OCI-LY7 (cell line): Measurements from ENCODE around the gene CPNE2. TPM values are rescaled to one million over a fixed set of nuclear protein-coding genes. Genes with fewer than 3 reads are reported as not detected.

Experiments
- BruUV-seq: library from RNA; stranded (reverse); fragments of 400-500 nt; replicated peaks from 2 replicates; lab custom pipeline; 2021; lab: Mats Ljungman, UMichigan
- CTCF ChIA-PET: fragments of 300-600 bp; sonication (Branson Sonifier 250); formaldehyde crosslinking; loops from one replicate; lab custom pipeline; 2022; ENCODE audit warnings: antibody characterized with exemption; ENCODE audit not compliant: unreplicated experiment; lab: Charles Lee
- POLR2A ChIA-PET: fragments of 300-600 bp; sonication (Branson Sonifier 250); formaldehyde crosslinking; loops from one replicate; lab custom pipeline; 2022; ENCODE audit warnings: antibody characterized with exemption; lab: Charles Lee
- DNase-seq: peaks from one replicate; pipeline ENCODE4 v3.0.0-alpha.2; 2015; ENCODE audit warnings: low spot score
- H2AFZ ChIP-seq: fragments of 200-600 bp; sonication (generic), shearing (Covaris generic); 2 replicates; pipeline ENCODE4 v1.6.1; 2014; ENCODE audit warnings: mild to moderate bottlenecking, antibody characterized with exemption, low read length, moderate library complexity
- H3K27ac ChIP-seq: fragments of 200-600 bp; sonication (generic); 2 replicates; pipeline ENCODE4 v1.5.1; 2014; ENCODE audit warnings: mixed run types, low read depth, mild to moderate bottlenecking, moderate library complexity, low read length, inconsistent platforms; ENCODE audit not compliant: poor library complexity, severe bottlenecking
- H3K36me3 ChIP-seq: fragments of 200-600 bp; sonication (generic); 2 replicates; pipeline ENCODE4 v1.6.1; 2014; ENCODE audit warnings: mild to moderate bottlenecking, antibody characterized with exemption, low read length, moderate library complexity, mixed read lengths; ENCODE audit not compliant: insufficient read depth
- H3K4me1 ChIP-seq: fragments of 200-600 bp; sonication (generic); 2 replicates; pipeline ENCODE4 v1.5.1; 2014; ENCODE audit warnings: mild to moderate bottlenecking, low read length; ENCODE audit not compliant: insufficient read depth, poor library complexity, severe bottlenecking
- H3K4me2 ChIP-seq: fragments of 200-600 bp; sonication (generic); 2 replicates; pipeline ENCODE4 v1.6.1; 2014; ENCODE audit warnings: mild to moderate bottlenecking, low read length
- H3K4me3 ChIP-seq: fragments of 200-600 bp; sonication (generic); 2 replicates; pipeline ENCODE4 v1.5.1; 2014; ENCODE audit warnings: mild to moderate bottlenecking, low read depth, low read length; ENCODE audit not compliant: poor library complexity, severe bottlenecking
- H3K79me2 ChIP-seq: fragments of 200-600 bp; sonication (generic); 2 replicates; pipeline ENCODE4 v1.6.1; 2016; ENCODE audit warnings: low read depth, mild to moderate bottlenecking, low read length, moderate library complexity, mixed read lengths; ENCODE audit not compliant: insufficient read depth
- H3K9me2 ChIP-seq: fragments of 200-600 bp; sonication (generic); 2 replicates; pipeline ENCODE4 v1.6.1; 2016; ENCODE audit warnings: mild to moderate bottlenecking, low read length, mixed read lengths; ENCODE audit not compliant: insufficient read depth
- H3K9me3 ChIP-seq: fragments of 200-600 bp; sonication (generic); 2 replicates; pipeline ENCODE4 v1.6.1; 2014; ENCODE audit warnings: mild to moderate bottlenecking, mixed run types, low read length, mixed read lengths
- H4K20me1 ChIP-seq: fragments of 200-600 bp; sonication (generic); 2 replicates; pipeline ENCODE4 v1.6.1; 2014; ENCODE audit warnings: mild to moderate bottlenecking, antibody characterized with exemption, low read length, moderate library complexity, mixed read lengths; ENCODE audit not compliant: insufficient read depth
- CTCF ChIP-seq: fragments of 200-600 bp; sonication (generic); conservative IDR thresholded peaks from 2 replicates; pipeline ENCODE4 v1.5.1; 2014; ENCODE audit warnings: mild to moderate bottlenecking, antibody characterized with exemption, low read length, moderate library complexity, mixed read lengths
- EZH2phosphoT487 ChIP-seq: fragments of 200-600 bp; sonication (generic); IDR thresholded peaks from 2 replicates; pipeline ENCODE4 v1.6.1; 2018; ENCODE audit warnings: low read depth, borderline replicate concordance, mild to moderate bottlenecking, mixed run types, antibody characterized with exemption, low read length, moderate library complexity, mixed read lengths
- intact Hi-C: fragments of 100-400 bp; cut with micrococcal nuclease; formaldehyde crosslinking; loops from one replicate; pipeline ENCODE4 v1.10.0; 2022; ENCODE audit not compliant: unreplicated experiment
- total RNA-seq, 2 experiments: library from RNA; depleted of rRNA in 1 of 2; stranded (reverse); fragments of >200 nt in 1 of 2; shearing (Covaris generic) in 1 of 2; gene quantifications; 2 replicates each; pipeline ENCODE4 v1.2.3, GENCODE V29; 2014 to 2022

CPNE2 gene
- total RNA-seq, 2 experiments from 2014 or later, result 14.4 to 44.7 TPM

GRCh38 chr16:57077714-57078113 lies 14.7 kb upstream of the CPNE2 start:
- peaks cover 76% of the 10 kb centered on the region for H3K36me3 ChIP-seq
- no peaks in the 10 kb centered on the region for H3K9me3 ChIP-seq
- no peak for TF ChIP-seq EZH2phosphoT487
- no peak for TF ChIP-seq CTCF
- H3K79me2 ChIP-seq, result no peaks in the 10 kb centered on the region
- H2AFZ ChIP-seq, result no peak overlapping the region
- ChIA-PET CTCF (no interaction called here), POLR2A (no interaction called here)
- no peak overlapping the region for H3K4me3 ChIP-seq
- no peak for DNase-seq
- no peak overlapping the region for H3K27ac ChIP-seq
- no TSS peak for BruUV-seq
- H3K4me1 ChIP-seq, result no peaks in the 10 kb centered on the region
- H3K4me2 ChIP-seq, result no peak overlapping the region
- no peaks in the 10 kb centered on the region for H4K20me1 ChIP-seq
- H3K9me2 ChIP-seq, result no peaks in the 10 kb centered on the region
- intact Hi-C loops, result no loop called here

GRCh38 chr16:57081744-57082143 lies 10.6 kb upstream of the CPNE2 start:
- ChIA-PET CTCF (no interaction called here), POLR2A (no interaction called here)
- Histone ChIP-seq H3K9me3 (no peaks in the 10 kb centered on the region), H3K4me2 (no peak overlapping the region), H3K27ac (no peak overlapping the region), H2AFZ (no peak overlapping the region), H3K9me2 (no peaks in the 10 kb centered on the region), H4K20me1 (no peaks in the 10 kb centered on the region), H3K36me3 (peaks cover 55% of the 10 kb centered on the region), H3K79me2 (no peaks in the 10 kb centered on the region), H3K4me3 (no peak overlapping the region), H3K4me1 (peaks cover 32% of the 10 kb centered on the region)
- intact Hi-C loops, result no loop called here
- BruUV-seq, result no TSS peak
- DNase-seq, result no peak
- TF ChIP-seq CTCF, result no peak
- TF ChIP-seq EZH2phosphoT487, result no peak

GRCh38 chr16:57082664-57083063 lies 9.7 kb upstream of the CPNE2 start:
- Histone ChIP-seq H4K20me1 (no peaks in the 10 kb centered on the region), H2AFZ (no peak overlapping the region), H3K4me3 (no peak overlapping the region), H3K4me1 (peaks cover 41% of the 10 kb centered on the region), H3K4me2 (no peak overlapping the region), H3K79me2 (no peaks in the 10 kb centered on the region), H3K9me3 (no peaks in the 10 kb centered on the region), H3K27ac (no peak overlapping the region), H3K36me3 (peaks cover 52% of the 10 kb centered on the region), H3K9me2 (no peaks in the 10 kb centered on the region)
- no peak for DNase-seq
- ChIA-PET CTCF (no interaction called here), POLR2A (no interaction called here)
- TF ChIP-seq CTCF (no peak), EZH2phosphoT487 (no peak)
- intact Hi-C loops, result no loop called here
- BruUV-seq, result no TSS peak
